Caki2 (cell line): ENCODE data around the gene ARHGEF12. TPM values are rescaled to one million over a fixed set of nuclear protein-coding genes. Genes with fewer than 3 reads are reported as not detected.

ENCODE experiments used
- DNase-seq: peaks from one replicate; pipeline ENCODE4 v3.0.0-alpha.2; 2015; ENCODE audit warnings: low read depth
- in situ Hi-C: cut with HindIII; loops from 2 replicates; pipeline ENCODE4 v1.10.0; 2016; ENCODE audit warnings: low sequenced_read_pairs, low pct_unique_long_range_greater_than_20kb, mixed read lengths
- total RNA-seq: library from RNA; depleted of rRNA; stranded (reverse); fragments of >200 nt; shearing (Covaris generic); gene quantifications from 2 replicates; pipeline ENCODE4 v1.2.3, GENCODE V29; 2014; ENCODE audit warnings: low replicate concordance; rRNA removed

Gene ARHGEF12
- total RNA-seq, 1 experiment from 2014 or later: 15.1 TPM

DNA sequence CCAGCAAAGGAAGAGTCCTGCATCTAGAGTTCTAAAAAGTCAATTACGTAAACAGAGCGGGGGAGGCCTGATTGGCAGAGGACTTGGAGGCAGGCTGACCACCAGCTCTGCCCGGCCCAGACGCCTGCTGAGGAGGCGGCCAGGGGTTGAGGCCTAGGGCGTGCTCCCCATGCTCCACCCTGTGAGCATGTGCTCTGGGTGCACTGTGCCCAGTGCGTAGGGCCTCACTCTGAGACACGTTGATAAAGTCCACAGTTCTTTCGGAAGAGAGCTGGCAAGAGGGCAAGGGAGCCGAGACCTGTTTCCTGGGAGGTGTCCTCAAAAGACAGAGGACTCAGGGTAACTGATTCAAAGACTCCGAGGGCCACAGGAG is 200.6 kb downstream of the ARHGEF12 start:
- in situ Hi-C loops: no loop called here
- DNase-seq: no peak

DNA sequence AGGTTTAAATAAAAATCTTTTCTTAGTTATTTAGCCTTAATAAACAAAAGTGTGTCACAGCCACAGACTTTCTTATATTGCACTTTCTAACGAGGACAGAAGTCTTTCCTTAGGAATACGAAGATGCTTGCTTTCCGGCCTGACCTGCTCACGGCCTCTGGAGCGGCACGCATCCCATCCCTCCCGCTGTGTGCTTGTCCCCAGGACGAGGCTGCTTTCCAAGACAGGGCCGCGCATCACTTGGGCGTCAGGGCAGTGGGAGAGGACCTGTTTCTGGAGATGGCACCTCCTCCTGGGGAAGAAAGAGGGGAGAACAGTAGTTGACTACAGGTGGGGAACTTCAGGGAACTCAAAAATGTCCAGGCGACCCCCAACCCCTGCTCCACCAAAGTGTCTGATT is 201.8 kb downstream of the ARHGEF12 start:
- in situ Hi-C loops: no loop called here
- no peak for DNase-seq

DNA sequence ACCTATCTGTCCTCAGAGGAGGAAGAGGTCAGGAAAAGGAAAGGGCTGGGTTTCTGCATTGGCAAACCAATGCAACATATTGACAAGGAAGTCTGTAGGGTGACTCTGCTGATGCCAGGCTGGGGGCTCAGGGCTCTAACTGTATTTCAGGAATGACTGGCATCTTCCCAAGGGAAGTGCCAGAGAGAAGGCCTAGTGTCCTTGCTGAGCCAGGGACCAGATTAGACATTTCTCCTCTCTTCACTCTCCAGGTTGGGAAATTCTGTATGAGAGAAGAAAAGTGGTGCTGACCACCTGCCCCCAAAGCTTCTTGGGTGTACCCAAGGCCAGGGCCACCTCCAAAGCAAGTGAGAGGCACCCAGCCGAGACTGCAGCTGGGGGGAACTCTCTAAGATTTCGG is 202.5 kb downstream of the ARHGEF12 start:
- in situ Hi-C loops: no loop called here
- DNase-seq: no peak

Other genes starting within 250 kb of the ARHGEF12 start
- 0.41 and 2.7 TPM in 2 replicates for gene TRIM29, start 198.3 kb upstream of the ARHGEF12 start, total RNA-seq
- gene OAF, start 125.4 kb upstream of the ARHGEF12 start, total RNA-seq: 20.4 and 31.0 TPM in 2 replicates
- gene POU2F3, start 96.3 kb upstream of the ARHGEF12 start, total RNA-seq: not detected in 2 replicates
- 6.9 and 10.3 TPM in 2 replicates for gene TLCD5, start 11.1 kb upstream of the ARHGEF12 start, total RNA-seq
- not detected in 2 replicates for gene GRIK4, start 175.3 kb downstream of the ARHGEF12 start, total RNA-seq